GM12878 (cell line): Measurements from ENCODE around the gene PAFAH2. TPM values are rescaled to one million over a fixed set of nuclear protein-coding genes. Genes with fewer than 3 reads are reported as not detected.

ENCODE experiments used
- ATAC-seq: fragments of 200-7000 bp; cut with Tn5 transposase; 3 replicates; pipeline ENCODE4 v1.9.1; 2020; ENCODE audit warnings: mild to moderate bottlenecking, moderate library complexity
- BruUV-seq: library from RNA; stranded (reverse); fragments of 400-500 nt; replicated peaks from 2 replicates; lab custom pipeline; 2021; lab: Mats Ljungman, UMichigan
- CTCF ChIA-PET: fragments of 300-600 bp; sonication (Branson Sonifier 250); formaldehyde crosslinking; extraction: SDS; loops from one replicate; lab custom pipeline; 2021; ENCODE audit warnings: inconsistent platforms; lab: Yijun Ruan, JAX
- POLR2A ChIA-PET: fragments of 350-600 bp; formaldehyde crosslinking; extraction: SDS; loops from one replicate; lab custom pipeline; 2021; ENCODE audit warnings: inconsistent platforms; lab: Charles Lee
- RAD21 ChIA-PET: fragments of 300-600 bp; sonication (Branson Sonifier 250); formaldehyde crosslinking; loops from one replicate; lab custom pipeline; 2023; ENCODE audit warnings: antibody characterized with exemption; ENCODE audit not compliant: unreplicated experiment; lab: Charles Lee
- SMC1A ChIA-PET: fragments of 300-600 bp; sonication (Branson Sonifier 250); formaldehyde crosslinking; loops from one replicate; lab custom pipeline; 2023; ENCODE audit not compliant: unreplicated experiment, uncharacterized antibody; lab: Charles Lee
- DNase-seq: peaks from one replicate; pipeline ENCODE4 v3.0.0-alpha.2; 2011; ENCODE audit warnings: low read depth, low spot score
- FAIRE-seq: peaks from 3 replicates; lab custom pipeline; 2011; peaks lifted over from hg19 to GRCh38; lab: Jason Lieb, UNC
- H2AFZ ChIP-seq: 2 replicates; pipeline ENCODE4 v1.6.0; 2011; ENCODE audit warnings: low read depth, low read length, control low read depth; ENCODE audit not compliant: control insufficient read depth
- H3K27ac ChIP-seq: 2 replicates; pipeline ENCODE4 v1.5.1; 2011; ENCODE audit warnings: control low read depth; ENCODE audit not compliant: control insufficient read depth, insufficient read depth
- H3K27me3 ChIP-seq, 2 experiments: replicated peaks in 1 of 2; 2 replicates each; pipeline versions ENCODE4 v1.6.0 to v1.6.1; 2011; ENCODE audit warnings: low read length in 1 of 2; ENCODE audit not compliant: control insufficient read depth in 2 of 2, insufficient read depth in 2 of 2
- H3K36me3 ChIP-seq, 2 experiments: 2 replicates each; pipeline ENCODE4 v1.5.1; 2011; ENCODE audit warnings: low read length in 1 of 2; ENCODE audit not compliant: control insufficient read depth in 2 of 2, insufficient read depth in 2 of 2
- H3K4me1 ChIP-seq: 2 replicates; pipeline ENCODE4 v1.6.1; 2011; ENCODE audit warnings: mild to moderate bottlenecking, low read length, moderate library complexity, mixed read lengths; ENCODE audit not compliant: control insufficient read depth, insufficient read depth
- H3K4me2 ChIP-seq: 2 replicates; pipeline ENCODE4 v1.6.0; 2011; ENCODE audit warnings: control low read depth; ENCODE audit not compliant: control insufficient read depth, insufficient read depth
- H3K4me3 ChIP-seq: fragments of 200-600 bp; sonication (generic); 2 replicates; pipeline ENCODE4 v1.5.1; 2016
- H3K79me2 ChIP-seq: 2 replicates; pipeline ENCODE4 v1.6.0; 2011; ENCODE audit warnings: low read length; ENCODE audit not compliant: control insufficient read depth, insufficient read depth
- H3K9ac ChIP-seq: 2 replicates; pipeline ENCODE4 v1.8.0; 2011; ENCODE audit warnings: low read length, control low read depth, mixed read lengths; ENCODE audit not compliant: control insufficient read depth, insufficient read depth
- H3K9me3 ChIP-seq: replicated peaks from 3 replicates; pipeline ENCODE4 v1.5.1; 2011; ENCODE audit warnings: mild to moderate bottlenecking, low read length; ENCODE audit not compliant: control insufficient read depth, insufficient read depth
- H4K20me1 ChIP-seq: 2 replicates; pipeline ENCODE4 v1.6.0; 2011; ENCODE audit not compliant: control insufficient read depth, insufficient read depth
- BRCA1 ChIP-seq: IDR thresholded peaks from 2 replicates; pipeline ENCODE4 v1.6.1; 2011; ENCODE audit warnings: low read depth, low read length, improper control_type of control experiment
- JUND ChIP-seq: IDR thresholded peaks from 2 replicates; pipeline ENCODE4 v1.6.1; 2012; ENCODE audit warnings: low read depth, mild to moderate bottlenecking, low read length, improper control_type of control experiment, moderate library complexity
- NFIC ChIP-seq: IDR thresholded peaks from 2 replicates; pipeline ENCODE4 v1.6.1; 2012; ENCODE audit warnings: low read depth, mild to moderate bottlenecking, inconsistent platforms, low read length, moderate library complexity
- NFYB ChIP-seq: IDR thresholded peaks from 2 replicates; pipeline ENCODE4 v1.6.1; 2011; ENCODE audit warnings: low read depth, mild to moderate bottlenecking, low read length, improper control_type of control experiment, moderate library complexity; ENCODE audit not compliant: insufficient read depth
- RAD21 ChIP-seq: IDR thresholded peaks from 2 replicates; pipeline ENCODE4 v1.6.1; 2011; ENCODE audit warnings: mild to moderate bottlenecking, low read depth, low read length, moderate library complexity; ENCODE audit not compliant: insufficient read depth
- SPI1 ChIP-seq: IDR thresholded peaks from 2 replicates; pipeline ENCODE4 v1.6.1; 2011; ENCODE audit warnings: low read depth, mild to moderate bottlenecking, low read length, moderate library complexity, borderline replicate concordance; ENCODE audit not compliant: insufficient read depth
- ZNF207 ChIP-seq: fragments of 450-650 bp; IDR thresholded peaks from 2 replicates; pipeline ENCODE4 v1.6.1; 2014; ENCODE audit warnings: antibody characterized with exemption, mild to moderate bottlenecking, borderline replicate concordance
- ZZZ3 ChIP-seq: IDR thresholded peaks from 2 replicates; pipeline ENCODE4 v1.6.1; 2011; ENCODE audit warnings: low read depth; ENCODE audit not compliant: control insufficient read depth, insufficient read length
- WGBS: methylation state at CpG from one replicate; pipeline ENCODE4 v1.1.6; 2016; ENCODE audit warnings: low lambda C conversion rate; ENCODE audit not compliant: insufficient replicate concordance, insufficient coverage; ENCODE audit errors: missing lambda C conversion rate; 5-methylcytosine and 5-hydroxymethylcytosine counted together
- in situ Hi-C: fragments of 300-500 bp; cut with MboI; formaldehyde crosslinking; loops from 9 replicates; pipeline ENCODE4 v1.14.3; 2018; ENCODE audit warnings: mixed read lengths
- intact Hi-C: fragments of 100-400 bp; cut with micrococcal nuclease; formaldehyde crosslinking; loops from one replicate; pipeline ENCODE4 v1.14.2; 2022; ENCODE audit not compliant: unreplicated experiment
- polyA plus RNA-seq, 11 experiments: library from polyadenylated mRNA; depleted of rRNA in 4 of 11; unstranded in 6 of 11; stranded (reverse) in 5 of 11; fragments of >200 nt; fragmentation: Nextera tagmentation in 4 of 11; fragmentation: Illumina TruSeq in 1 of 11; extraction: Ambion mirVana in 4 of 11; extraction: Trizol in 1 of 11; gene quantifications; 1 replicate in 1 of 11; 2 replicates in 10 of 11; pipeline versions ENCODE4 v1.2.1 to v1.2.3, GENCODE V29; 2011 to 2016; ENCODE audit warnings: inconsistent platforms in 2 of 11, missing spikeins in 2 of 11, low read depth in 1 of 11
- total RNA-seq, 4 experiments: library from RNA; depleted of rRNA in 3 of 4; stranded (reverse); fragments of >200 nt in 3 of 4; fragmentation: Illumina TruSeq in 1 of 4; extraction: Trizol in 1 of 4; gene quantifications; 2 replicates each; pipeline versions ENCODE4 v1.2.1 to v1.2.3, GENCODE V29; 2013 to 2021
- TF ChIP-seq, protein P1 (sequence below): fragments of 450-650 bp; IDR thresholded peaks from 2 replicates; pipeline ENCODE4 v1.6.1; 2018; ENCODE audit warnings: borderline replicate concordance, mild to moderate bottlenecking; ENCODE audit not compliant: partially characterized antibody

Gene PAFAH2
- total and polyA plus RNA-seq, 10 of the 15 experiments (the other 5 are each of a cell fraction or from before 2014, with no cell fraction given), result 3.0 to 9.5 (median 6.5) TPM

DNA sequence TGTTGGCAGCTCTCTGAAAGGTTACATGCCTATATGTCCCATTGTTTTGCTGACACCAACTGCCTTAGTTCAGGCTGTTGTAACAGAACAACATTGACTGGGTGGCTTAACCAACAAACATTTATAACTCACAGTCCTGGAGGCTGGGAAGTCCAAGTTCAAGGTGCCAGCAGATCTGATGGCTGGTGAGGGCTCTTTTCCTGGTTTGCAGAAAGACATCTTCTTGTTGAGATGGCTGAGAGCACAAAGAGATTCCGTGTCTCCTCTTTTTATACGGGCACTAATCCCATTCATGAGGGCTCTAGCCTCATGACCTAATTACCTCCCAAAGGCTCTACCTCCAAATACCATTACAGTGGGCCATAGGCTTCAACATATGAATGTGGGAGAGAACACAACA lies 81.4 kb downstream of the PAFAH2 start:
- BruUV-seq, result no TSS peak
- no peak for TF ChIP-seq JUND
- TF ChIP-seq, protein P1, sequence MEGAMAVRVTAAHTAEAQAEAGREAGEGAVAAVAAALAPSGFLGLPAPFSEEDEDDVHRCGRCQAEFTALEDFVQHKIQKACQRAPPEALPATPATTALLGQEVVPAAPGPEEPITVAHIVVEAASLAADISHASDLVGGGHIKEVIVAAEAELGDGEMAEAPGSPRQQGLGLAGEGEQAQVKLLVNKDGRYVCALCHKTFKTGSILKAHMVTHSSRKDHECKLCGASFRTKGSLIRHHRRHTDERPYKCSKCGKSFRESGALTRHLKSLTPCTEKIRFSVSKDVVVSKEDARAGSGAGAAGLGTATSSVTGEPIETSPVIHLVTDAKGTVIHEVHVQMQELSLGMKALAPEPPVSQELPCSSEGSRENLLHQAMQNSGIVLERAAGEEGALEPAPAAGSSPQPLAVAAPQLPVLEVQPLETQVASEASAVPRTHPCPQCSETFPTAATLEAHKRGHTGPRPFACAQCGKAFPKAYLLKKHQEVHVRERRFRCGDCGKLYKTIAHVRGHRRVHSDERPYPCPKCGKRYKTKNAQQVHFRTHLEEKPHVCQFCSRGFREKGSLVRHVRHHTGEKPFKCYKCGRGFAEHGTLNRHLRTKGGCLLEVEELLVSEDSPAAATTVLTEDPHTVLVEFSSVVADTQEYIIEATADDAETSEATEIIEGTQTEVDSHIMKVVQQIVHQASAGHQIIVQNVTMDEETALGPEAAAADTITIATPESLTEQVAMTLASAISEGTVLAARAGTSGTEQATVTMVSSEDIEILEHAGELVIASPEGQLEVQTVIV, result no peak
- no peak for TF ChIP-seq SPI1
- TF ChIP-seq ZNF207, result no peak
- TF ChIP-seq NFYB, result no peak
- no peak for TF ChIP-seq NFIC
- no peak for TF ChIP-seq BRCA1
- TF ChIP-seq RAD21, result no peak
- TF ChIP-seq ZZZ3, result no peak
- Histone ChIP-seq H3K4me3 (no peak overlapping the region), H3K4me2 (no peak overlapping the region), H3K9me3 (no peaks in the 10 kb centered on the region), H3K27ac (no peak overlapping the region), H3K36me3 (no peaks in the 10 kb centered on the region), H2AFZ (no peak overlapping the region), H3K79me2 (no peaks in the 10 kb centered on the region), H3K27me3 (no peaks in the 10 kb centered on the region; a peak in 1 of 4 replicates), H4K20me1 (no peaks in the 10 kb centered on the region), H3K9ac (no peak overlapping the region), H3K4me1 (no peaks in the 10 kb centered on the region)
- in situ Hi-C loops (no loop called here), intact Hi-C loops (no loop called here)
- DNase-seq, result no peak
- no peak for ATAC-seq
- ChIA-PET SMC1A (interaction anchor here (0.9 kb wide), 1 partner anchor 81 kb away, joined by 3 read pairs; the partner anchor contains the start of gene PAFAH2), POLR2A (interaction anchor here (4.7 kb wide), 1 partner anchor 12 kb away, joined by 22 read pairs; no protein-coding TSS in a partner anchor), CTCF (no interaction called here), RAD21 (interaction anchor here (0.9 kb wide), 1 partner anchor 81 kb away, joined by 3 read pairs; the partner anchor contains the start of gene PAFAH2)
- FAIRE-seq, result no peak
- 71% methylated on average over 2 of the region's 2 CpGs for WGBS
